Progenitor cell of endocrine pancreas (in vitro differentiated cells): Measurements from ENCODE around the gene ALDH3B1. TPM values are rescaled to one million over a fixed set of nuclear protein-coding genes. Genes with fewer than 3 reads are reported as not detected.

Source experiments
- DNase-seq: peaks from one replicate; pipeline ENCODE4 v3.0.0; 2021; ENCODE audit warnings: low spot score; ENCODE audit not compliant: unreplicated experiment
- H3K27ac Mint-ChIP-seq: 2 replicates; pipeline ENCODE4 v1.8.0; 2021; ENCODE audit warnings: mild to moderate bottlenecking, moderate library complexity, mixed read lengths
- H3K27me3 Mint-ChIP-seq: 2 replicates; pipeline ENCODE4 v1.8.0; 2021; ENCODE audit warnings: mixed read lengths
- H3K36me3 Mint-ChIP-seq: 2 replicates; pipeline ENCODE4 v1.8.0; 2022; ENCODE audit warnings: mixed read lengths; ENCODE audit not compliant: insufficient read depth
- H3K4me1 Mint-ChIP-seq: 2 replicates; pipeline ENCODE4 v1.8.0; 2021; ENCODE audit warnings: low read depth, mixed read lengths
- H3K4me3 Mint-ChIP-seq: 2 replicates; pipeline ENCODE4 v1.8.0; 2021; ENCODE audit warnings: low read depth, mild to moderate bottlenecking, moderate library complexity, mixed read lengths
- H3K9me3 Mint-ChIP-seq: 2 replicates; pipeline ENCODE4 v1.8.0; 2021; ENCODE audit warnings: low read depth, mixed read lengths
- total RNA-seq: library from RNA; stranded (reverse); gene quantifications from 2 replicates; pipeline ENCODE4 v1.2.1, GENCODE V29; 2021
- TF ChIP-seq, protein P1 (sequence below): fragments of 200-600 bp; sonication (generic); IDR thresholded peaks from one replicate; pipeline ENCODE4 v1.5.0; 2021; ENCODE audit warnings: antibody characterized with exemption, mild to moderate bottlenecking; ENCODE audit not compliant: unreplicated experiment

The ALDH3B1 gene
- total RNA-seq, 1 donor from 2014 or later, result not detected

DNA sequence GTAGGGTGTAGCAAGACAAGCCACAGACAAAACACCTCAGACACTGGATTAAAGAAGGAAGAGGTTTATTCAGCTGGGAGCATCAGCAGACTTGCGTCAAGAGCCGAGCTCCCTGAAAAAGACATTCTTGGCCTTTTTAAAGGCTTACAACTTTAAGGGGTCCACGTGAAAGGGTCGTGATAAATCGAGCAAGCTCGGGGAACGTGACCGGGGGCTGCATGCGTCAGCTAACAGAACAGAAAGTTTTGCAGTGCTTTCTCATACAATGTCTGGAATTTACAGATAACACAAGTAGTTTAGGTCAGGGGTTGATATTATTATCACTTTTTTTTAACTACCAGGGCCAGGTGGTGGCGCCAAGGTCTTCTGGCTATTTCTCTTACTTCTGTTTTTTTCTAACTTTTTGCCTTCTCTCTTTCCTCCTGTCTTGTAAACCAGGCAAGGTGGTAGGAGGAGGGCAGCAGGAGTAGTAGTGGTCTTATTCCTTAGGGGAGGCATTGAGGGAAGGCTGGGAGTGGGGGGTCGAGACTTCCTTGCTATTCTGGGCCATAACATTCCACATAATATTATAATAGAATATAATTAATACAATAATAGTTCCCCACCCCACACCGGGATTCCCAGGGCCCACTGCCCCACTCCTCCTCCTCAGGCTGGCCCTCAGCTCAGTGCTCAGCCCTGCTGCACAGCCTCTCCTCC, 587 bp upstream of the ALDH3B1 start:
- H3K27ac Mint-ChIP-seq, result no peak overlapping the region
- H3K9me3 Mint-ChIP-seq, result peaks cover 4% of the 10 kb centered on the region
- TF ChIP-seq, protein P1, sequence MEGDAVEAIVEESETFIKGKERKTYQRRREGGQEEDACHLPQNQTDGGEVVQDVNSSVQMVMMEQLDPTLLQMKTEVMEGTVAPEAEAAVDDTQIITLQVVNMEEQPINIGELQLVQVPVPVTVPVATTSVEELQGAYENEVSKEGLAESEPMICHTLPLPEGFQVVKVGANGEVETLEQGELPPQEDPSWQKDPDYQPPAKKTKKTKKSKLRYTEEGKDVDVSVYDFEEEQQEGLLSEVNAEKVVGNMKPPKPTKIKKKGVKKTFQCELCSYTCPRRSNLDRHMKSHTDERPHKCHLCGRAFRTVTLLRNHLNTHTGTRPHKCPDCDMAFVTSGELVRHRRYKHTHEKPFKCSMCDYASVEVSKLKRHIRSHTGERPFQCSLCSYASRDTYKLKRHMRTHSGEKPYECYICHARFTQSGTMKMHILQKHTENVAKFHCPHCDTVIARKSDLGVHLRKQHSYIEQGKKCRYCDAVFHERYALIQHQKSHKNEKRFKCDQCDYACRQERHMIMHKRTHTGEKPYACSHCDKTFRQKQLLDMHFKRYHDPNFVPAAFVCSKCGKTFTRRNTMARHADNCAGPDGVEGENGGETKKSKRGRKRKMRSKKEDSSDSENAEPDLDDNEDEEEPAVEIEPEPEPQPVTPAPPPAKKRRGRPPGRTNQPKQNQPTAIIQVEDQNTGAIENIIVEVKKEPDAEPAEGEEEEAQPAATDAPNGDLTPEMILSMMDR, result no peak
- H3K4me1 Mint-ChIP-seq, result peaks cover 8% of the 10 kb centered on the region
- DNase-seq, result no peak
- no peaks in the 10 kb centered on the region for H3K36me3 Mint-ChIP-seq
- peaks cover 10% of the 10 kb centered on the region for H3K27me3 Mint-ChIP-seq
- H3K4me3 Mint-ChIP-seq, result no peak overlapping the region

DNA sequence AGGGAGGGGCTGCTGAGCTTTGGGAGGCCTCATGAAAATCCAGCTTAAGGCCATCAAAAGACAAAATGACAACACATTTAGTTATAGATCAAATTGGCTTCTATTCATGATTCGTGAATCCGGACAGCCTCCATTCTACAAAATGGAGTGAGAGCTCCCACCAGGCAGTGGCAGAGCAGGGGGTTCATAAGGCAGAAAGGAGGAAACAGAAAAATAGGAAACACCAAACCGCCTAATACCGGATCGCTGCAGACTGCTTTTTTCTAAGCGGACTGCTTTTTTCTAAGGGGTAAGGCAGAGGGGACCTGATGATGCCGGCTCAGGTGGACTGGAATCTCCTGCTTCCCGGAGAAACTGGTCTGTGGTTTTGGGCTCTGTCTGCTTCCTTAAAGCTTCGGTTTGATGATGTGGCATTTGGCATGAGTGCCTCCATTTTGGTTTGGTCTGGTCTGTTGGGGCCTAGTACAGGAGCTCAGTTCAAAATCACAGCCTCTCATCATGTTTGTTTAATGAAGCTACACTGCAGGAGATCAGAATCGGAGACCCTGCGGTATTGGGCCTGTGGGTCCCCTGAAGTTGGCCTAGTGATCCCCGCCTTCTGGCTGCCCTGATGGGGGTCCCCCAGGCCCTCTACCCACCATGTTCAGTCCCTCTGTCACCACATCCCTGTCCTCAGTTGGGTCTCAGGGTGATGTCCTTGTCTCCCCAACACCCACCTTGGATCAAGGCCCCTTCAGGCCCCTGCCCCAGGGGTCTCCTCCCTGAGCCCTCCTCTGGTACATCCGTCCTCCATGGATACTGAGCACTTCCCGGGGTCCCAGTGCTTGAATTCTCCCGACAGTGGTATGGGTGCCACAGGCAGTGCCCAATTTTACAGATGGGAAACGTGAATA, 1.2 kb downstream of the ALDH3B1 start:
- Mint-ChIP-seq H3K4me3 (no peak overlapping the region), H3K9me3 (peaks cover 4% of the 10 kb centered on the region), H3K36me3 (no peaks in the 10 kb centered on the region), H3K27ac (no peak overlapping the region), H3K4me1 (peaks cover 8% of the 10 kb centered on the region), H3K27me3 (peaks cover 5% of the 10 kb centered on the region)
- DNase-seq, result no peak
- TF ChIP-seq, protein P1, result no peak

DNA sequence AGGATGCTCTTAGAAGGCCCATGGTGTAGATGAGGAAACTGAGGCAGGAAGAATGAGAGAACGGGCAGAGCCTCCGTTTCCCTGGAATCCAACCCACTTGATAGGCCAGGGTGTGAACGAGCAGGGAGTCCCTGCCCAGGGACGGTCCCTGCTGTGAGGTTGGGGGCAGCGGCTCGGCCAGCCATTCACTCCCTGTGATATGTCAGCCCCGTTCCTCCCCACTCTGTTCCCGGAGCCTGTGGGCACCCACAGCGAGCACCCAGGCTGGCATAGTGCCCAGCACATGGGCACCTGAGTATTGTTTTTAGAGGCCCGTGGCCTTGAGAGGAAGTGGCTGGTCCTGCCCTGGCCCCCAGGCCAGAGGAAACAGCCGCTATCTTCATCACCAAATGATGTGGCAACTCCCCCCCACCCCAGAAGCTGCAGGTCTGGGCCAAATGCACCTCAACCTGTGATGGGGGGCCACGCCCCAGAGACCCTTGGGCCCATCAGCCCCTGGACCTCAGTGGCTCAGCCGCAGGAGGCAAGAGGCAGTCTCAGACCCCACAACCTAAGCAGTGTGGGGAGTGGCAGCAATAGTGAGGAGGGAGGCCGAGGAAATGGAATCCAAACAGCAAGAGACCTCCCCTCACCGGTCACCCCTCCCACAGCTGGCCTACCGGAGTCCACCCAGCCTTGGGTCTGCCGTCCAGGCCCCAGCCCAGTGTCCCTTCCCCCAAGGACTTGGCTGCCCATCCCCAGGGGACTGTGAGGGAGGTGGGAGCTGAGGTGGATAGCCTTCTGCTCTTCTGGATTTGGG, 2.1 kb downstream of the ALDH3B1 start:
- H3K9me3 Mint-ChIP-seq, result peaks cover 4% of the 10 kb centered on the region
- no peak for DNase-seq
- TF ChIP-seq, protein P1, result no peak
- H3K4me3 Mint-ChIP-seq, result no peak overlapping the region
- H3K27me3 Mint-ChIP-seq, result peaks cover 5% of the 10 kb centered on the region
- H3K27ac Mint-ChIP-seq, result no peak overlapping the region
- no peaks in the 10 kb centered on the region for H3K36me3 Mint-ChIP-seq
- peaks cover 11% of the 10 kb centered on the region for H3K4me1 Mint-ChIP-seq

DNA sequence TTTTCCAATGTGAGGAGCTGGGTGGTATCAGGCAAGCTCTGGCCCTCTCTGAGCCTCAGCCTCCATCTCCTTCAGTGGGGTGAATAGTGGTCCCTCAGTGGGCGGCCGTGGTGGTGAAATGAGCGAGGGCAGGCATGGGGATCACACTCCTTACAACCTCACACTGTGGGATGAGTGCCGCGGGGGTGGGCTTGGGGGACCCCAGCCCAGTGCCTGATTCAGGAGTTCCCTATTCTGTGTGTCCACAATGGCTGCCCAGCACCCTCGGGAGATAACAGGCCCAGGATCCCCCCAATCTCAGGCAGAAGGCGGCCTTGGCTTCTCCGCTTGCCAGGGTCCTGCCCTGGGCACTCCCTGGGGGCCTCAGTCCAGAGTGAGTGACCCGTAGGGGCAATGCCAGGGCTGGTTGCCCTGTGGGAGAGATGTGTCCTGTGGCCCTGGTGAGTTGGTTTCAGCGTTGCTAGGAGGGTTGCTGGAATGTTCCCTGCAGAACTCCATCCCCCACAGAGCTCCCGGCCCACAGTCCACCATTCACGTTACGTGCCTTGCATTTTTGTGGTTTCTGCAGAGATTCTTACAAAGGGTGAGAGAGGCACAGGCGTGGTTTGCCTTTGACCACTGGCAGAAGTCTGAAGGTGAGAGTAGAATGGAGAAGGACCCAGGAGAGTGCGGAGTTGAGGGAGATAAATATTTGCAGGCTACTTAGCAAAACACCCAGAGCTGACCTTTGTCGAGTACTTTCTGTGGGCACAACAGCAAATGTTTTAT, 2.9 kb downstream of the ALDH3B1 start:
- Mint-ChIP-seq H3K36me3 (no peaks in the 10 kb centered on the region), H3K4me1 (peaks cover 18% of the 10 kb centered on the region), H3K27me3 (peaks cover 5% of the 10 kb centered on the region), H3K9me3 (peaks cover 4% of the 10 kb centered on the region), H3K27ac (peak overlapping the region; percentile 45), H3K4me3 (no peak overlapping the region)
- TF ChIP-seq, protein P1, result no peak
- no peak for DNase-seq
